ENCODE data around the gene LRRC25. TPM values are rescaled to one million over a fixed set of nuclear protein-coding genes. Genes with fewer than 3 reads are reported as not detected.

The LRRC25 gene
- total RNA-seq, 1 experiment from 2014 or later: not detected

DNA sequence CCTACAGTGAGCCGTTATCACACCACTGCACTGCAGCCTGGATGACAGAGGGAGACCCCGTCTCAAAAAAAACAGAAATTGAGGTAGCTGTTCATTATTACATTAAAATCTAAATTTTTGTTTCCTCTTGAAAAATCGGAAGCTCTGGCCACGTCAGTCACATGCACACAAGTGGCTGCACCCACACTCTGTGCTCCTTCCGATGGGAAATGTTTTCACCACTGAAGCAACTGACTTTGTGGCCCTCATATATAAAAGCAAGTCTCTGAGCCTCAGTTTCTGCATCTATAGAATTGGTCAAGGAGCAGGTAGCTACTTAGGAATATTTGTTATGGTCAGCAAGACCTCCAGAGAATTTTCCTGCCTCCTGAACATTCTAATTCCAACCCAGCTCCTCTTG lies 4.5 kb downstream of the LRRC25 start:
- no peak overlapping the region for H2BK12ac ChIP-seq (ENCODE audit: insufficient read length, low read depth, low read length)
- H3K14ac ChIP-seq (ENCODE audit: insufficient read depth, low read length): no peak overlapping the region
- H3K79me2 ChIP-seq (ENCODE audit: insufficient read depth, low read length): no peaks in the 10 kb centered on the region
- no peak overlapping the region for H3K4me2 ChIP-seq (ENCODE audit: insufficient read depth, insufficient read length, low read length)
- H3K9ac ChIP-seq (ENCODE audit: extremely low read depth, insufficient read length, low read length): no peak overlapping the region
- H2AK5ac ChIP-seq (ENCODE audit: insufficient read length, low read length): no peak overlapping the region
- Mint-ChIP-seq H3K36me3 (ENCODE audit: insufficient read depth in 1 of 3, low read depth in 3 of 3) (peaks cover 0 to 5% (median 5%) of the 10 kb centered on the region in 3 experiments; a peak in 1 of 7 replicates), H3K27me3 (ENCODE audit: low read depth) (peaks cover 32% of the 10 kb centered on the region), H3K4me3 (no peak overlapping the region), H3K27ac (no peak overlapping the region), H3K4me1 (peaks cover 2 to 8% of the 10 kb centered on the region in 2 experiments; a peak in 1 of 4 replicates), H3K9me3 (no peaks in the 10 kb centered on the region)
- no peaks in the 10 kb centered on the region for H4K20me1 ChIP-seq (ENCODE audit: control insufficient read depth, insufficient read depth, insufficient read length)
- TF ChIP-seq, protein P1, sequence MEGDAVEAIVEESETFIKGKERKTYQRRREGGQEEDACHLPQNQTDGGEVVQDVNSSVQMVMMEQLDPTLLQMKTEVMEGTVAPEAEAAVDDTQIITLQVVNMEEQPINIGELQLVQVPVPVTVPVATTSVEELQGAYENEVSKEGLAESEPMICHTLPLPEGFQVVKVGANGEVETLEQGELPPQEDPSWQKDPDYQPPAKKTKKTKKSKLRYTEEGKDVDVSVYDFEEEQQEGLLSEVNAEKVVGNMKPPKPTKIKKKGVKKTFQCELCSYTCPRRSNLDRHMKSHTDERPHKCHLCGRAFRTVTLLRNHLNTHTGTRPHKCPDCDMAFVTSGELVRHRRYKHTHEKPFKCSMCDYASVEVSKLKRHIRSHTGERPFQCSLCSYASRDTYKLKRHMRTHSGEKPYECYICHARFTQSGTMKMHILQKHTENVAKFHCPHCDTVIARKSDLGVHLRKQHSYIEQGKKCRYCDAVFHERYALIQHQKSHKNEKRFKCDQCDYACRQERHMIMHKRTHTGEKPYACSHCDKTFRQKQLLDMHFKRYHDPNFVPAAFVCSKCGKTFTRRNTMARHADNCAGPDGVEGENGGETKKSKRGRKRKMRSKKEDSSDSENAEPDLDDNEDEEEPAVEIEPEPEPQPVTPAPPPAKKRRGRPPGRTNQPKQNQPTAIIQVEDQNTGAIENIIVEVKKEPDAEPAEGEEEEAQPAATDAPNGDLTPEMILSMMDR (conservative IDR thresholded peaks at IDR 0.05): no peak
- no peaks in the 10 kb centered on the region for H3K9me3 ChIP-seq (ENCODE audit: control insufficient read depth, low read depth, low read length)
- H2BK15ac ChIP-seq (ENCODE audit: low read depth, low read length): no peak overlapping the region
- no peaks in the 10 kb centered on the region for H3K27me3 ChIP-seq (ENCODE audit: insufficient read depth, low read length)
- H2BK5ac ChIP-seq (ENCODE audit: insufficient read length, low read length): no peak overlapping the region
- no peak overlapping the region for H3K4ac ChIP-seq (ENCODE audit: low read depth, low read length)
- H3T11ph ChIP-seq (ENCODE audit: low read length): no peak overlapping the region
- DNase-seq: no peak
- WGBS (ENCODE audit: extremely low coverage, insufficient read length, low lambda C conversion rate): no CpG with 5 or more reads among the region's 5 CpGs
- H3K27ac ChIP-seq (ENCODE audit: insufficient read length, low read depth, low read length): no peak overlapping the region
- H3K23me2 ChIP-seq (ENCODE audit: insufficient read length, low read depth, low read length, poor library complexity, severe bottlenecking): no peaks in the 10 kb centered on the region
- no peak overlapping the region for H4K5ac ChIP-seq (ENCODE audit: insufficient read length, low read depth, low read length)
- no peak overlapping the region for H2BK20ac ChIP-seq (ENCODE audit: low read depth, low read length, poor library complexity, severe bottlenecking)
- no peak overlapping the region for H3K56ac ChIP-seq (ENCODE audit: insufficient read length, low read depth, low read length)
- H3K4me1 ChIP-seq (ENCODE audit: insufficient read depth, low read length): no peaks in the 10 kb centered on the region
- no peak overlapping the region for H4K8ac ChIP-seq (replicated peaks; ENCODE audit: insufficient read length, low read depth, low read length)
- no peak overlapping the region for H2AFZ ChIP-seq (ENCODE audit: low read length)
- H4K91ac ChIP-seq (ENCODE audit: insufficient read length, low read depth, low read length): no peak overlapping the region
- no peak overlapping the region for H2BK120ac ChIP-seq (ENCODE audit: low read depth, low read length, poor library complexity, severe bottlenecking)
- H3K18ac ChIP-seq (ENCODE audit: insufficient read length, low read depth, low read length): no peak overlapping the region
- H3K23ac ChIP-seq (ENCODE audit: insufficient read length, low read depth, low read length): no peak overlapping the region
- no peaks in the 10 kb centered on the region for H3K79me1 ChIP-seq (ENCODE audit: insufficient read depth, low read depth, low read length, poor library complexity, severe bottlenecking)
